Measurements from ENCODE around the gene SZT2. TPM values are rescaled to one million over a fixed set of nuclear protein-coding genes. Genes with fewer than 3 reads are reported as not detected.

The SZT2 gene
- total RNA-seq, 1 experiment from 2014 or later = 77.3 TPM

DNA sequence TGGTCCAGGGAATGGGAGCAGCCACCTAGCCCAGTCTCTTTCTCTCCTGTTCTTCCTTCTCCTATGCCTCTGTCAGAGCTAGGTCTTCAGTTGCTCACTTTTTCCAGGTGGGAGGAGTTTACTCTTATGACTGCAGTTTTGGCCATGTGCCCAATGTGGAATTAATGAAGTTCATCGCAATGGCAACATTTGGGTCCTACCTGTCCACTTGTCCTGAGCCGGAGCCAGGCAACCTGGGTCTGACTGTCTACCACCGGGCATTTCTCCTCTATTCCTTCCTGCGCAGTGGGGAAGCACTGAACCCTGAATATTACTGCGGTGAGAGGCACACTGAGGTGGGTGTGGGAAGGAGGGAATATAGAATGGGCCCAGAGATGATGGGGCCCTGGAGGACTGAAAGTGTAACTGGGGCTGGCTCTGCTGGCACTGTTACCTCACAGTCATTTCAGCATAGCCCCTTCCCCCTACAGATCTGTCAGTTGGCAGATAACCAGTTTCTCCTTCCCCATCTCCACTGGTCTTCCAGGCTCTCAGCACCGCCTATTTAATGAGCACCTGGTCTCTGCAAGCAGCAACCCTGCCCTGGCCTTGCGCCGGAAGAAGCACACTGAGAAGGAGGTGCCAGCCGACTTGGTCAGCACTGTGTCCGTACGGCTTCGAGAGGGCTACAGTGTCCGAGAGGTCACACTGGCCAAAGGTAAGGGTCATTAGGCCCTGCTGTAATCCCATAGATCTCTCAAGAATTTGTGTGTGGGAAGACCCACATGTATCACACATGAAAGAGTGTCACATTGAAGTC is 30.1 kb downstream of the SZT2 start:
- intact Hi-C loops (cut with micrococcal nuclease; ENCODE audit: unreplicated experiment) = no loop called here
- DNase-seq = no peak
- H3K4me1 Mint-ChIP-seq (ENCODE audit: low read depth, unreplicated experiment) = peaks cover 8% of the 10 kb centered on the region
- no peaks in the 10 kb centered on the region for H3K27me3 Mint-ChIP-seq (ENCODE audit: unreplicated experiment)
- H3K4me3 Mint-ChIP-seq (ENCODE audit: low read depth, unreplicated experiment) = no peak overlapping the region
- H3K9me3 Mint-ChIP-seq (ENCODE audit: low read depth, unreplicated experiment) = no peaks in the 10 kb centered on the region
- peaks cover 24% of the 10 kb centered on the region for H3K36me3 Mint-ChIP-seq (ENCODE audit: insufficient read depth, unreplicated experiment)
- CTCF ChIA-PET = no interaction called here
- no peak overlapping the region for H3K27ac Mint-ChIP-seq (ENCODE audit: unreplicated experiment)
- no TSS peak for BruUV-seq (replicated peaks)
- TF ChIP-seq, protein P1, sequence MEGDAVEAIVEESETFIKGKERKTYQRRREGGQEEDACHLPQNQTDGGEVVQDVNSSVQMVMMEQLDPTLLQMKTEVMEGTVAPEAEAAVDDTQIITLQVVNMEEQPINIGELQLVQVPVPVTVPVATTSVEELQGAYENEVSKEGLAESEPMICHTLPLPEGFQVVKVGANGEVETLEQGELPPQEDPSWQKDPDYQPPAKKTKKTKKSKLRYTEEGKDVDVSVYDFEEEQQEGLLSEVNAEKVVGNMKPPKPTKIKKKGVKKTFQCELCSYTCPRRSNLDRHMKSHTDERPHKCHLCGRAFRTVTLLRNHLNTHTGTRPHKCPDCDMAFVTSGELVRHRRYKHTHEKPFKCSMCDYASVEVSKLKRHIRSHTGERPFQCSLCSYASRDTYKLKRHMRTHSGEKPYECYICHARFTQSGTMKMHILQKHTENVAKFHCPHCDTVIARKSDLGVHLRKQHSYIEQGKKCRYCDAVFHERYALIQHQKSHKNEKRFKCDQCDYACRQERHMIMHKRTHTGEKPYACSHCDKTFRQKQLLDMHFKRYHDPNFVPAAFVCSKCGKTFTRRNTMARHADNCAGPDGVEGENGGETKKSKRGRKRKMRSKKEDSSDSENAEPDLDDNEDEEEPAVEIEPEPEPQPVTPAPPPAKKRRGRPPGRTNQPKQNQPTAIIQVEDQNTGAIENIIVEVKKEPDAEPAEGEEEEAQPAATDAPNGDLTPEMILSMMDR (IDR thresholded peaks at IDR 0.05; ENCODE audit: unreplicated experiment) = no peak

GRCh38 chr1:43420874-43421273 is 31.2 kb downstream of the SZT2 start:
- TF ChIP-seq, protein P1 (IDR thresholded peaks at IDR 0.05; ENCODE audit: unreplicated experiment) = no peak
- Mint-ChIP-seq H3K4me3 (ENCODE audit: low read depth, unreplicated experiment) (no peak overlapping the region), H3K9me3 (ENCODE audit: low read depth, unreplicated experiment) (no peaks in the 10 kb centered on the region), H3K27me3 (ENCODE audit: unreplicated experiment) (no peaks in the 10 kb centered on the region), H3K4me1 (ENCODE audit: low read depth, unreplicated experiment) (peaks cover 8% of the 10 kb centered on the region), H3K36me3 (ENCODE audit: insufficient read depth, unreplicated experiment) (peaks cover 25% of the 10 kb centered on the region), H3K27ac (ENCODE audit: unreplicated experiment) (no peak overlapping the region)
- DNase-seq = no peak
- CTCF ChIA-PET = no interaction called here
- no TSS peak for BruUV-seq (replicated peaks)
- intact Hi-C loops (cut with micrococcal nuclease; ENCODE audit: unreplicated experiment) = no loop called here

DNA sequence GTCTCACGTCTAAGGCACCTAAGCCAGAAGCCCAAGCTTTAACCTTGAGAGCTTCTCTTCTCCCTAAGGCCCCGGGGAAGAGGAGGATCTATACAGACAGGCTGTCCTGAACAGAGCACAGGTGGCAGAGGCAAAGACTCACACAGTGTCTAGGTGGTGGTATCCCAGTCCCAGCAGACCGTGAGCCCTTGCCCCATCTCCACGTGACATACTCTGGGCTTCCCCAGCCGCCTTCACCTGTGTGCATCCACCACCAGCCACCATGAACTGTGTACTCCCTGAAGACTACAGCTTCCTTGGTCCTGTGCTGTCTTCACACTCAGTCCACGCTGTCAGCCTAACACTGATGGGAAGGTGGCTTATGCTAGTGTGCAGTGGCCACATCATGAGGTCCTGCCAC is 31.7 kb downstream of the SZT2 start:
- H3K27ac Mint-ChIP-seq (ENCODE audit: unreplicated experiment) = no peak overlapping the region
- no TSS peak for BruUV-seq (replicated peaks)
- peaks cover 8% of the 10 kb centered on the region for H3K4me1 Mint-ChIP-seq (ENCODE audit: low read depth, unreplicated experiment)
- TF ChIP-seq, protein P1 (IDR thresholded peaks at IDR 0.05; ENCODE audit: unreplicated experiment) = no peak
- no peaks in the 10 kb centered on the region for H3K27me3 Mint-ChIP-seq (ENCODE audit: unreplicated experiment)
- CTCF ChIA-PET = no interaction called here
- H3K4me3 Mint-ChIP-seq (ENCODE audit: low read depth, unreplicated experiment) = no peak overlapping the region
- peaks cover 28% of the 10 kb centered on the region for H3K36me3 Mint-ChIP-seq (ENCODE audit: insufficient read depth, unreplicated experiment)
- intact Hi-C loops (cut with micrococcal nuclease; ENCODE audit: unreplicated experiment) = no loop called here
- DNase-seq = no peak
- H3K9me3 Mint-ChIP-seq (ENCODE audit: low read depth, unreplicated experiment) = no peaks in the 10 kb centered on the region

DNA sequence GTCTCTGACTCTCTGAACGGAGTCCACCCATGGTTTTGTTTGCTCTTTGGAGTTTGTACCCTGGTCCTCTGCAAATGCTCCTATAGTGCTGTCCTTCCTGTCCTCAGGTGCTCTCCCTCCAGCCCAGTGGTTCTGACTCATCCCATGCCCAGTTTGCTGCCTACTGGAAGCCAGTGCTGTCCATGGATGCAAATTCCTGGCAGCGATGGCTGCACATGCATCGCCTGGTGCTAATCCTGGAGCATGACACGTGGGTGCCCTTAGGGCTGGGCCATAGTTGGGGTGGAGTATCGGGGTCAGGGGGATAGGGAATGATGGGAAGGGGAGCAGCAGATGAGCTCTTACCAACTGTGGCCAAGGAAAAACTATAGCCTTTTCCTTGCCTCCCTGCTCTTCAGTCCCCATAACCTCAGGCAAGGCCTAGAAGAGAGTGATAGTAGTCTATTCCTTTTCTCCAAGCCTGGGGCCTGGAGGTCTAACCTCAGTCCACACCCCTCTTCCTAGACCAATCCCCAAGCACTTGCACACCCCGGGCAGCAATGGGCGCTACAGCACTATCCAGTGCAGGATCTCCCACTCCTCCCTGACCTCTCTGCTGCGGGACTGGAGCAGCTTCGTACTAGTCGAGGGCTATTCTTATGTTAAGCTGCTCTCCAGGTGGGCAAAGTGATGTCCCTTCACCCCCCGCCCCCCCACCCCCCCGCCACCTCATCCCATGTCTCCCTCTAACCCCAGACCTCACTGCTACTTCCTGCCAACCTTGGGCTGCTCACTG is 32.5 kb downstream of the SZT2 start:
- DNase-seq = no peak
- H3K27me3 Mint-ChIP-seq (ENCODE audit: unreplicated experiment) = no peaks in the 10 kb centered on the region
- H3K27ac Mint-ChIP-seq (ENCODE audit: unreplicated experiment) = no peak overlapping the region
- TF ChIP-seq, protein P1 (IDR thresholded peaks at IDR 0.05; ENCODE audit: unreplicated experiment) = no peak
- peaks cover 35% of the 10 kb centered on the region for H3K36me3 Mint-ChIP-seq (ENCODE audit: insufficient read depth, unreplicated experiment)
- H3K4me1 Mint-ChIP-seq (ENCODE audit: low read depth, unreplicated experiment) = peaks cover 13% of the 10 kb centered on the region
- no TSS peak for BruUV-seq (replicated peaks)
- intact Hi-C loops (cut with micrococcal nuclease; ENCODE audit: unreplicated experiment) = no loop called here
- no peaks in the 10 kb centered on the region for H3K9me3 Mint-ChIP-seq (ENCODE audit: low read depth, unreplicated experiment)
- CTCF ChIA-PET = no interaction called here
- no peak overlapping the region for H3K4me3 Mint-ChIP-seq (ENCODE audit: low read depth, unreplicated experiment)
